Activated CD8-positive, alpha-beta memory T cell treated with anti-CD3 and anti-CD28 coated beads for 24 hours (primary cell): ENCODE results near the gene H2BW1.
"Not testable (repeated sequence)": the region's sequence is repeated elsewhere in the genome, so short reads cannot be mapped to it uniquely, and the experiment has no call there.

Experiments
- DNase-seq: peaks from one replicate; pipeline ENCODE4 v3.0.0-alpha.2; 2020

H2BW1 gene

GRCh38 chrX:104013606-104014005, at the start of gene H2BW1:
Gene H2BW1, minus strand, starts transcription at chrX:104013708. Its CDS starts 132 bp downstream, at chrX:104013576.
- DNase-seq = no peak

GRCh38 chrX:104062636-104063035, 49.1 kb upstream of the H2BW1 start:
- DNase-seq = not testable (repeated sequence)

GRCh38 chrX:104054956-104055355, 41.4 kb upstream of the H2BW1 start:
- DNase-seq = not testable (repeated sequence)

- DNase-seq = no peak
Measured at GRCh38 chrX:104047171-104047570, 33.7 kb upstream of the H2BW1 start.

- DNase-seq = no peak
Measured at GRCh38 chrX:104045642-104046041, 32.1 kb upstream of the H2BW1 start.

- DNase-seq = no peak
Measured at GRCh38 chrX:104041003-104041402, 27.5 kb upstream of the H2BW1 start.

GRCh38 chrX:104039689-104040505, 26.4 kb upstream of the H2BW1 start, which contains the start of gene H2BW2:
Gene H2BW2, plus strand, starts transcription at chrX:104039956. Its CDS starts 39 bp downstream, at chrX:104039995.
- DNase-seq = no peak

GRCh38 chrX:104018126-104018525, 4.6 kb upstream of the H2BW1 start:
- no peak for DNase-seq

GRCh38 chrX:104015576-104015975, 2.1 kb upstream of the H2BW1 start:
- not testable (repeated sequence) for DNase-seq

GRCh38 chrX:104013158-104013557, 350 bp downstream of the H2BW1 start:
- no peak for DNase-seq

- no peak for DNase-seq
Measured at GRCh38 chrX:104008831-104009230, 4.7 kb downstream of the H2BW1 start.

- no peak for DNase-seq
Measured at GRCh38 chrX:103999234-103999633, 14.3 kb downstream of the H2BW1 start.

GRCh38 chrX:103983508-103983907, 30.0 kb downstream of the H2BW1 start:
- not testable (repeated sequence) for DNase-seq

- DNase-seq = not testable (repeated sequence)
Measured at GRCh38 chrX:103962411-103963278, 50.9 kb downstream of the H2BW1 start, which contains the start of gene TMSB15B. Gene TMSB15B, plus strand, starts transcription at chrX:103962627.
